ENCODE measurements around the gene RAB7B. TPM values are rescaled to one million over a fixed set of nuclear protein-coding genes. Genes with fewer than 3 reads are reported as not detected.
A peak's percentile ranks its signal among the peaks of the same experiment; 100 is the strongest.

Gene RAB7B
- total RNA-seq, 2 donors from 2014 or later = 4.8 to 5.1 TPM

- peak overlapping the region; percentile 18 to 21 for H3K27ac ChIP-seq
- H3K36me3 ChIP-seq = no peaks in the 10 kb centered on the region
- no peaks in the 10 kb centered on the region for H3K27me3 ChIP-seq
- peaks cover 0 to 23% of the 10 kb centered on the region in 2 donors for H3K4me1 ChIP-seq
- no peak overlapping the region for H3K4me3 ChIP-seq
- no peak for DNase-seq (ENCODE audit: low spot score)
- H3K9me3 ChIP-seq = no peaks in the 10 kb centered on the region
- TF ChIP-seq, protein P1, sequence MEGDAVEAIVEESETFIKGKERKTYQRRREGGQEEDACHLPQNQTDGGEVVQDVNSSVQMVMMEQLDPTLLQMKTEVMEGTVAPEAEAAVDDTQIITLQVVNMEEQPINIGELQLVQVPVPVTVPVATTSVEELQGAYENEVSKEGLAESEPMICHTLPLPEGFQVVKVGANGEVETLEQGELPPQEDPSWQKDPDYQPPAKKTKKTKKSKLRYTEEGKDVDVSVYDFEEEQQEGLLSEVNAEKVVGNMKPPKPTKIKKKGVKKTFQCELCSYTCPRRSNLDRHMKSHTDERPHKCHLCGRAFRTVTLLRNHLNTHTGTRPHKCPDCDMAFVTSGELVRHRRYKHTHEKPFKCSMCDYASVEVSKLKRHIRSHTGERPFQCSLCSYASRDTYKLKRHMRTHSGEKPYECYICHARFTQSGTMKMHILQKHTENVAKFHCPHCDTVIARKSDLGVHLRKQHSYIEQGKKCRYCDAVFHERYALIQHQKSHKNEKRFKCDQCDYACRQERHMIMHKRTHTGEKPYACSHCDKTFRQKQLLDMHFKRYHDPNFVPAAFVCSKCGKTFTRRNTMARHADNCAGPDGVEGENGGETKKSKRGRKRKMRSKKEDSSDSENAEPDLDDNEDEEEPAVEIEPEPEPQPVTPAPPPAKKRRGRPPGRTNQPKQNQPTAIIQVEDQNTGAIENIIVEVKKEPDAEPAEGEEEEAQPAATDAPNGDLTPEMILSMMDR (IDR thresholded peaks at IDR 0.05) = no peak
These were observed 16.9 kb downstream of the RAB7B start for GRCh38 chr1:205986292-205986691.

DNA sequence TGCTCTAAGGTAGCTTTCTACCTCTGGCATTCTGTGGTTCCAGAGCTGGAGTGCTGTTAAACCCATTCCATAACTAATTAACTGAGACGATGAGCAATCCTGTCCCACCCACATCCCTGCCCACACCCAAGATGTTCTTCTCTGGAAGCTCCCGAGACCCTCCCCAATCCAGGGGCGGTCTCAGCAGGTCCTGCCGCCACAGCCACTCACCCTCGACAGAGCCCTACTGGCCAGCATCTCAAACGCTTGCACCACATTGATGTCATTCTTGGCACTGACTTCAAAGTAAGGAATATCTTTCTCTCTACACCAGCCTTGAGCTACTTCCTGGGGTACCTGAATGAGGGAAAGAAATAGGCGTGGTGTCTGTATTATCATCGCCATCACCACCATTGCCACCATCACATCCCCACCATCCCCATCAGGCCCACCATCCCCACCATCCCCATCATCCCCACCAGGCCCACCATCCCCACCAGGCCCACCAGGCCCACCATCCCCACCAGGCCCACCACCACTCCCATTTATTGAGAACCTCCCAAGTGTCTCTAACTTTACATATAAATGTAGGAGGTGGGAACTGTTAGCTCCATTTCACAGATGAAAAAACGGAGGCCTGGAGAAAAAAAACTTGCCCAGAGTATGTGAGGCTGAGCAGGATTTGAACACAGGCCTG lies 17.7 kb downstream of the RAB7B start:
- H3K4me1 ChIP-seq = peaks cover 0 to 23% of the 10 kb centered on the region in 2 donors
- H3K9me3 ChIP-seq = no peaks in the 10 kb centered on the region
- no peaks in the 10 kb centered on the region for H3K27me3 ChIP-seq
- DNase-seq (ENCODE audit: low spot score) = no peak
- H3K36me3 ChIP-seq = no peaks in the 10 kb centered on the region
- TF ChIP-seq, protein P1 (IDR thresholded peaks at IDR 0.05) = no peak
- no peak overlapping the region for H3K27ac ChIP-seq
- H3K4me3 ChIP-seq = no peak overlapping the region

GRCh38 chr1:205983925-205984725 lies 19.1 kb downstream of the RAB7B start:
- Histone ChIP-seq H3K4me1 (peaks cover 0 to 23% of the 10 kb centered on the region in 2 donors), H3K9me3 (no peaks in the 10 kb centered on the region), H3K27me3 (no peaks in the 10 kb centered on the region), H3K4me3 (no peak overlapping the region), H3K27ac (peak overlapping the region; percentile 22 to 33), H3K36me3 (no peaks in the 10 kb centered on the region)
- TF ChIP-seq, protein P1 (IDR thresholded peaks at IDR 0.05) = peak; percentile 34 to 85
- no peak for DNase-seq (ENCODE audit: low spot score)

- H3K36me3 ChIP-seq = no peaks in the 10 kb centered on the region
- peaks cover 0 to 20% of the 10 kb centered on the region in 2 donors for H3K4me1 ChIP-seq
- H3K9me3 ChIP-seq = no peaks in the 10 kb centered on the region
- no peaks in the 10 kb centered on the region for H3K27me3 ChIP-seq
- TF ChIP-seq, protein P1 (IDR thresholded peaks at IDR 0.05) = no peak
- H3K4me3 ChIP-seq = no peak overlapping the region
- H3K27ac ChIP-seq = no peak overlapping the region
- DNase-seq (ENCODE audit: low spot score) = no peak
These were observed 21.9 kb downstream of the RAB7B start for GRCh38 chr1:205981257-205981656.

DNA sequence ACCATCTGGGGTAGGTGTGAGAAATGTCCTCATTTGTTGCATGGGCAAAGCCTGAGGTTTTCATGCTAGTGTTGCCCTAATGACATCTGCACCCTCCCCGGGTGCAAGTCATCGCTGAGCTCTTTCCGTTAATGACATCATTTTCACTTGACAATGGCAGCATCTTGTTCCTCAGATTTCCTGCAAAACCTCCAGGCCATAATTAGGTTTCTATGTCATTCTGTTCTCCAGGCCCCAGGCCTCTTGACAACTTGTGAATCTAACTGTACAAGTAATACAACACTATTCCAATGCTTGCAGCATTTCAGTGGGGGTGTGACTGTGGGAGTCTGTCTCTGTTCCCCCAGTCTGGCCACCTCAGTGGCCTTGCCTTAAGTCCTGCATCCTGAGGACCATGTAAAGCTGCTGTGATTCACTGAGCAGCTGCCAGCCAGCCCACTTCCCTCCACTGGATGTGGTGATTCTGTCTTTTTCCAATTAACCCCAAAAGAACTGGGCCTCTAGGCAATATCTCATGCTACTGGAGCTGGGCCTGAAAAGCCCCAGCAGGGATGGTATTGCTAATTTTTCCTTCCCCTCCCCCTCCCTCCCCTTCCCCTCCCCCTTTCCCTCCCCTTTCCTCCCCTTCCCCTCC lies 22.8 kb downstream of the RAB7B start:
- TF ChIP-seq, protein P1 (IDR thresholded peaks at IDR 0.05) = no peak
- Histone ChIP-seq H3K4me3 (no peak overlapping the region), H3K4me1 (peaks cover 0 to 27% of the 10 kb centered on the region in 2 donors), H3K36me3 (no peaks in the 10 kb centered on the region), H3K27me3 (no peaks in the 10 kb centered on the region), H3K27ac (no peak overlapping the region), H3K9me3 (no peaks in the 10 kb centered on the region)
- DNase-seq (ENCODE audit: low spot score) = no peak

All from right atrium auricular region (tissue), 2 donors.